HepG2 (cell line): ENCODE measurements around the gene KAZALD1. TPM values are rescaled to one million over a fixed set of nuclear protein-coding genes. Genes with fewer than 3 reads are reported as not detected.
A peak's percentile ranks its signal among the peaks of the same experiment; 100 is the strongest.

Experiments used
- KDM5B ChIP-seq: sonication (generic); formaldehyde crosslinking; IDR thresholded peaks from 2 replicates; pipeline ENCODE4 v1.4.0; 2020; ENCODE audit warnings: missing genetic modification reagents, mild to moderate bottlenecking, borderline replicate concordance
- NFKB2 ChIP-seq: sonication (generic); formaldehyde crosslinking; IDR thresholded peaks from 2 replicates; pipeline ENCODE4 v1.4.0; 2020; ENCODE audit warnings: missing genetic modification reagents, borderline replicate concordance
- POLR2G ChIP-seq: fragments of 200-400 bp; formaldehyde crosslinking; IDR thresholded peaks from 2 replicates; pipeline ENCODE4 v1.6.1; 2018; ENCODE audit warnings: mild to moderate bottlenecking, low read depth, low read length, moderate library complexity
- SAP130 ChIP-seq: IDR thresholded peaks from 2 replicates; pipeline ENCODE4 v1.6.1; 2016; ENCODE audit warnings: low read depth
- ZNF101 ChIP-seq: sonication (generic); formaldehyde crosslinking; IDR thresholded peaks from 2 replicates; pipeline ENCODE4 v1.4.0; 2020; ENCODE audit warnings: mild to moderate bottlenecking, low read depth, missing genetic modification reagents, borderline replicate concordance
- ZNF260 ChIP-seq: sonication (generic); formaldehyde crosslinking; IDR thresholded peaks from 2 replicates; pipeline ENCODE4 v1.4.0; 2020; ENCODE audit warnings: missing genetic modification reagents, low read depth, mild to moderate bottlenecking, borderline replicate concordance
- ZNF282 ChIP-seq: fragments of 450-650 bp; IDR thresholded peaks from 2 replicates; pipeline ENCODE4 v1.6.1; 2018; ENCODE audit not compliant: partially characterized antibody
- ZNF33B ChIP-seq: sonication (generic); formaldehyde crosslinking; IDR thresholded peaks from 2 replicates; pipeline ENCODE4 v1.5.1; 2020; ENCODE audit warnings: mild to moderate bottlenecking, missing genetic modification reagents
- ZNF354B ChIP-seq: sonication (generic); formaldehyde crosslinking; IDR thresholded peaks from 2 replicates; pipeline ENCODE4 v1.8.0; 2022; ENCODE audit warnings: mild to moderate bottlenecking, missing genetic modification reagents
- ZNF432 ChIP-seq: sonication (generic); formaldehyde crosslinking; IDR thresholded peaks from 2 replicates; pipeline ENCODE4 v1.5.0; 2020; ENCODE audit warnings: missing genetic modification reagents, mild to moderate bottlenecking, borderline replicate concordance
- ZNF468 ChIP-seq: sonication (generic); formaldehyde crosslinking; IDR thresholded peaks from 2 replicates; pipeline ENCODE4 v1.8.0; 2022; ENCODE audit warnings: mild to moderate bottlenecking, moderate library complexity, missing genetic modification reagents
- ZNF605 ChIP-seq: sonication (generic); formaldehyde crosslinking; IDR thresholded peaks from 2 replicates; pipeline ENCODE4 v1.8.0; 2022; ENCODE audit warnings: mild to moderate bottlenecking, missing genetic modification reagents
- ZSCAN31 ChIP-seq: sonication (generic); formaldehyde crosslinking; IDR thresholded peaks from 2 replicates; pipeline ENCODE4 v1.5.0; 2020; ENCODE audit warnings: low read depth, mild to moderate bottlenecking, missing genetic modification reagents
- polyA plus RNA-seq, 8 experiments: library from polyadenylated mRNA; depleted of rRNA in 3 of 8; stranded (reverse) in 7 of 8; unstranded in 1 of 8; fragments of >200 nt; fragmentation: Illumina TruSeq in 4 of 8; extraction: Trizol in 4 of 8; gene quantifications; 2 replicates each; pipeline versions ENCODE4 v1.2.1 to v1.2.3, GENCODE V29; 2011 to 2016; ENCODE audit warnings: low read depth in 4 of 8, missing spikeins in 1 of 8, mixed read lengths in 1 of 8; ENCODE audit not compliant: insufficient read depth in 1 of 8
- total RNA-seq, 5 experiments: library from RNA; depleted of rRNA; stranded (reverse); fragments of >200 nt; fragmentation: Illumina TruSeq; extraction: Trizol; gene quantifications; 2 replicates each; pipeline ENCODE4 v1.2.3, GENCODE V29; 2016; ENCODE audit warnings: low read depth in 1 of 5
- TF ChIP-seq, protein P1 (sequence below): sonication (generic); formaldehyde crosslinking; conservative IDR thresholded peaks from 2 replicates; pipeline ENCODE4 v1.4.0; 2020; ENCODE audit warnings: mild to moderate bottlenecking, missing genetic modification reagents, moderate library complexity
- TF ChIP-seq, protein P2 (sequence below): sonication (generic); formaldehyde crosslinking; IDR thresholded peaks from 2 replicates; pipeline ENCODE4 v1.5.0; 2020; ENCODE audit warnings: mild to moderate bottlenecking, low read depth, missing genetic modification reagents, borderline replicate concordance
- TF ChIP-seq, protein P3 (sequence below): sonication (generic); formaldehyde crosslinking; IDR thresholded peaks from 2 replicates; pipeline ENCODE4 v1.4.0; 2020; ENCODE audit warnings: missing genetic modification reagents, borderline replicate concordance
- TF ChIP-seq, protein P4 (sequence below): sonication (generic); formaldehyde crosslinking; IDR thresholded peaks from 2 replicates; pipeline ENCODE4 v1.8.0; 2022; ENCODE audit warnings: mild to moderate bottlenecking, missing genetic modification reagents

Gene KAZALD1
- total and polyA plus RNA-seq, 2 of the 13 experiments (the other 11 are each of a cell fraction or from before 2014, with no cell fraction given): 16.7 to 27.7 TPM

DNA sequence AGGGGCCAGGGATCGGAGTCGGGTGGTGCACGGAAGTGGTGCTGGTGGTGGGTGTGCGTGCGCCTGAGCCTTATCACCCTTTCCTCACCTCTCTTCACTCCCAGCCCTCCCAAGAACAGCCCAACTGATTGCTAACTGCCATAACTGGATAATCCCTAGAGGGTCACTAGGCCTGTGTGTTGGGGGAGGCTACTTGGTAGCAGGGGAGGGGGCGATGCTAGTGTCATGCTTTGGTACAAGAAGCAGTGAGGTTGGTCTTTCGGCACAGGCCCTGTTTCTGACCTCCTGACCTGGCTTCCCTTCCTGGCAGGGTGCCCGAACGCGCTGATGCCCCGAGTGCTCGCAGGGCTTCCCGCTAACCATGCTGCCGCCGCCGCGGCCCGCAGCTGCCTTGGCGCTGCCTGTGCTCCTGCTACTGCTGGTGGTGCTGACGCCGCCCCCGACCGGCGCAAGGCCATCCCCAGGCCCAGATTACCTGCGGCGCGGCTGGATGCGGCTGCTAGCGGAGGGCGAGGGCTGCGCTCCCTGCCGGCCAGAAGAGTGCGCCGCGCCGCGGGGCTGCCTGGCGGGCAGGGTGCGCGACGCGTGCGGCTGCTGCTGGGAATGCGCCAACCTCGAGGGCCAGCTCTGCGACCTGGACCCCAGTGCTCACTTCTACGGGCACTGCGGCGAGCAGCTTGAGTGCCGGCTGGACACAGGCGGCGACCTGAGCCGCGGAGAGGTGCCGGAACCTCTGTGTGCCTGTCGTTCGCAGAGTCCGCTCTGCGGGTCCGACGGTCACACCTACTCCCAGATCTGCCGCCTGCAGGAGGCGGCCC is 652 bp downstream of the KAZALD1 start (continued):
- TF ChIP-seq, protein P1, sequence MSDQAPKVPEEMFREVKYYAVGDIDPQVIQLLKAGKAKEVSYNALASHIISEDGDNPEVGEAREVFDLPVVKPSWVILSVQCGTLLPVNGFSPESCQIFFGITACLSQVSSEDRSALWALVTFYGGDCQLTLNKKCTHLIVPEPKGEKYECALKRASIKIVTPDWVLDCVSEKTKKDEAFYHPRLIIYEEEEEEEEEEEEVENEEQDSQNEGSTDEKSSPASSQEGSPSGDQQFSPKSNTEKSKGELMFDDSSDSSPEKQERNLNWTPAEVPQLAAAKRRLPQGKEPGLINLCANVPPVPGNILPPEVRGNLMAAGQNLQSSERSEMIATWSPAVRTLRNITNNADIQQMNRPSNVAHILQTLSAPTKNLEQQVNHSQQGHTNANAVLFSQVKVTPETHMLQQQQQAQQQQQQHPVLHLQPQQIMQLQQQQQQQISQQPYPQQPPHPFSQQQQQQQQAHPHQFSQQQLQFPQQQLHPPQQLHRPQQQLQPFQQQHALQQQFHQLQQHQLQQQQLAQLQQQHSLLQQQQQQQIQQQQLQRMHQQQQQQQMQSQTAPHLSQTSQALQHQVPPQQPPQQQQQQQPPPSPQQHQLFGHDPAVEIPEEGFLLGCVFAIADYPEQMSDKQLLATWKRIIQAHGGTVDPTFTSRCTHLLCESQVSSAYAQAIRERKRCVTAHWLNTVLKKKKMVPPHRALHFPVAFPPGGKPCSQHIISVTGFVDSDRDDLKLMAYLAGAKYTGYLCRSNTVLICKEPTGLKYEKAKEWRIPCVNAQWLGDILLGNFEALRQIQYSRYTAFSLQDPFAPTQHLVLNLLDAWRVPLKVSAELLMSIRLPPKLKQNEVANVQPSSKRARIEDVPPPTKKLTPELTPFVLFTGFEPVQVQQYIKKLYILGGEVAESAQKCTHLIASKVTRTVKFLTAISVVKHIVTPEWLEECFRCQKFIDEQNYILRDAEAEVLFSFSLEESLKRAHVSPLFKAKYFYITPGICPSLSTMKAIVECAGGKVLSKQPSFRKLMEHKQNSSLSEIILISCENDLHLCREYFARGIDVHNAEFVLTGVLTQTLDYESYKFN (CRISPR knock-in tag): peak; percentile 43; the same call in 1 of the 2 replicates
- TF ChIP-seq NFKB2 (CRISPR knock-in tag): peak; percentile 95; the same call in 1 of the 2 replicates
- TF ChIP-seq ZSCAN31: peak; percentile 99
- TF ChIP-seq SAP130 (CRISPR knock-in tag): peak; percentile 88
- TF ChIP-seq POLR2G: peak; percentile 70
- TF ChIP-seq ZNF468 (CRISPR knock-in tag): peak; percentile 63; the same call in 1 of the 2 replicates
- no peak for TF ChIP-seq ZNF282
- TF ChIP-seq, protein P2, sequence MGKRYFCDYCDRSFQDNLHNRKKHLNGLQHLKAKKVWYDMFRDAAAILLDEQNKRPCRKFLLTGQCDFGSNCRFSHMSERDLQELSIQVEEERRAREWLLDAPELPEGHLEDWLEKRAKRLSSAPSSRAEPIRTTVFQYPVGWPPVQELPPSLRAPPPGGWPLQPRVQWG (CRISPR knock-in tag): no peak
- TF ChIP-seq, protein P3, sequence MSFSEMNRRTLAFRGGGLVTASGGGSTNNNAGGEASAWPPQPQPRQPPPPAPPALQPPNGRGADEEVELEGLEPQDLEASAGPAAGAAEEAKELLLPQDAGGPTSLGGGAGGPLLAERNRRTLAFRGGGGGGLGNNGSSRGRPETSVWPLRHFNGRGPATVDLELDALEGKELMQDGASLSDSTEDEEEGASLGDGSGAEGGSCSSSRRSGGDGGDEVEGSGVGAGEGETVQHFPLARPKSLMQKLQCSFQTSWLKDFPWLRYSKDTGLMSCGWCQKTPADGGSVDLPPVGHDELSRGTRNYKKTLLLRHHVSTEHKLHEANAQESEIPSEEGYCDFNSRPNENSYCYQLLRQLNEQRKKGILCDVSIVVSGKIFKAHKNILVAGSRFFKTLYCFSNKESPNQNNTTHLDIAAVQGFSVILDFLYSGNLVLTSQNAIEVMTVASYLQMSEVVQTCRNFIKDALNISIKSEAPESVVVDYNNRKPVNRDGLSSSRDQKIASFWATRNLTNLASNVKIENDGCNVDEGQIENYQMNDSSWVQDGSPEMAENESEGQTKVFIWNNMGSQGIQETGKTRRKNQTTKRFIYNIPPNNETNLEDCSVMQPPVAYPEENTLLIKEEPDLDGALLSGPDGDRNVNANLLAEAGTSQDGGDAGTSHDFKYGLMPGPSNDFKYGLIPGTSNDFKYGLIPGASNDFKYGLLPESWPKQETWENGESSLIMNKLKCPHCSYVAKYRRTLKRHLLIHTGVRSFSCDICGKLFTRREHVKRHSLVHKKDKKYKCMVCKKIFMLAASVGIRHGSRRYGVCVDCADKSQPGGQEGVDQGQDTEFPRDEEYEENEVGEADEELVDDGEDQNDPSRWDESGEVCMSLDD (CRISPR knock-in tag): peak; percentile 81; the same call in 1 of the 2 replicates
- no peak; the same call in 1 of the 2 replicates for TF ChIP-seq ZNF33B (CRISPR knock-in tag)
- TF ChIP-seq ZNF101: no peak; the same call in 1 of the 2 replicates
- TF ChIP-seq, protein P4, sequence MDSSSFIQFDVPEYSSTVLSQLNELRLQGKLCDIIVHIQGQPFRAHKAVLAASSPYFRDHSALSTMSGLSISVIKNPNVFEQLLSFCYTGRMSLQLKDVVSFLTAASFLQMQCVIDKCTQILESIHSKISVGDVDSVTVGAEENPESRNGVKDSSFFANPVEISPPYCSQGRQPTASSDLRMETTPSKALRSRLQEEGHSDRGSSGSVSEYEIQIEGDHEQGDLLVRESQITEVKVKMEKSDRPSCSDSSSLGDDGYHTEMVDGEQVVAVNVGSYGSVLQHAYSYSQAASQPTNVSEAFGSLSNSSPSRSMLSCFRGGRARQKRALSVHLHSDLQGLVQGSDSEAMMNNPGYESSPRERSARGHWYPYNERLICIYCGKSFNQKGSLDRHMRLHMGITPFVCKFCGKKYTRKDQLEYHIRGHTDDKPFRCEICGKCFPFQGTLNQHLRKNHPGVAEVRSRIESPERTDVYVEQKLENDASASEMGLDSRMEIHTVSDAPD (CRISPR knock-in tag): no peak; the same call in 1 of the 2 replicates
- TF ChIP-seq ZNF260 (CRISPR knock-in tag): no peak
- peak; percentile 64; the same call in 1 of the 2 replicates for TF ChIP-seq KDM5B (CRISPR knock-in tag)
- TF ChIP-seq ZNF432 (CRISPR knock-in tag): peak; percentile 64; the same call in 1 of the 2 replicates
- TF ChIP-seq ZNF605 (CRISPR knock-in tag): peak; percentile 20; the same call in 1 of the 2 replicates
- TF ChIP-seq ZNF354B: no peak
